Measurements from ENCODE around the gene CTSE.

DNA sequence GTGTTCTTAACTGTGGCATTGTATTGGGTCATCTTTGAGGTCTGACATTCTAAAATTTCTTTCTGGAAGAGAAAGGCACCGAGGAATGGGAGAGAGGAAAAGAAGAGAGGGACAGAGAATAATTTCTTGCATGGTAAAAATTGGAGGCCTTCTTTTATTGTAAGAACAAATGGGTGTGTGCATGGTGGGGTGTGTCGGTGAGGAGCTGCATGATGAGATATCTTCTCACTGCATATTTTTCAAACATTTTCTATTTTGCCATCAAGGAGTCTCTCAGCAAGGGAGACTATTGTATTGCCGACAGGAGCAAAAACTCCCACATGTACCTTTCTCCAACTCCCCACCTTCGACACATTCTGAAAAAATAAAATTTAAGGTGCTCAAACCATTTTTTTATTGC lies 6.5 kb upstream of the CTSE start:
- TF ChIP-seq, protein P1, sequence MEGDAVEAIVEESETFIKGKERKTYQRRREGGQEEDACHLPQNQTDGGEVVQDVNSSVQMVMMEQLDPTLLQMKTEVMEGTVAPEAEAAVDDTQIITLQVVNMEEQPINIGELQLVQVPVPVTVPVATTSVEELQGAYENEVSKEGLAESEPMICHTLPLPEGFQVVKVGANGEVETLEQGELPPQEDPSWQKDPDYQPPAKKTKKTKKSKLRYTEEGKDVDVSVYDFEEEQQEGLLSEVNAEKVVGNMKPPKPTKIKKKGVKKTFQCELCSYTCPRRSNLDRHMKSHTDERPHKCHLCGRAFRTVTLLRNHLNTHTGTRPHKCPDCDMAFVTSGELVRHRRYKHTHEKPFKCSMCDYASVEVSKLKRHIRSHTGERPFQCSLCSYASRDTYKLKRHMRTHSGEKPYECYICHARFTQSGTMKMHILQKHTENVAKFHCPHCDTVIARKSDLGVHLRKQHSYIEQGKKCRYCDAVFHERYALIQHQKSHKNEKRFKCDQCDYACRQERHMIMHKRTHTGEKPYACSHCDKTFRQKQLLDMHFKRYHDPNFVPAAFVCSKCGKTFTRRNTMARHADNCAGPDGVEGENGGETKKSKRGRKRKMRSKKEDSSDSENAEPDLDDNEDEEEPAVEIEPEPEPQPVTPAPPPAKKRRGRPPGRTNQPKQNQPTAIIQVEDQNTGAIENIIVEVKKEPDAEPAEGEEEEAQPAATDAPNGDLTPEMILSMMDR (optimal IDR thresholded peaks at IDR 0.05 in 1 of 3, IDR thresholded peaks at IDR 0.05 in 1 of 3, conservative IDR thresholded peaks at IDR 0.05 in 1 of 3; ENCODE audit: extremely low read depth in 1 of 3, insufficient read depth in 2 of 3, low read length in 3 of 3), result no peak
- TF ChIP-seq EZH2 (IDR thresholded peaks at IDR 0.05; ENCODE audit: low read length), result no peak
